HepG2 (cell line): ENCODE measurements around the gene SDR39U1. TPM values are rescaled to one million over a fixed set of nuclear protein-coding genes. Genes with fewer than 3 reads are reported as not detected.

ENCODE experiments used
- BATF2 ChIP-seq: sonication (generic); formaldehyde crosslinking; IDR thresholded peaks from 2 replicates; pipeline ENCODE4 v1.8.0; 2022; ENCODE audit warnings: mild to moderate bottlenecking, missing genetic modification reagents, moderate library complexity
- CHD4 ChIP-seq: fragments of 200-600 bp; sonication (generic); IDR thresholded peaks from 2 replicates; pipeline ENCODE4 v1.7.0; 2017; ENCODE audit warnings: mild to moderate bottlenecking, low read length, borderline replicate concordance
- GZF1 ChIP-seq: sonication (generic); formaldehyde crosslinking; IDR thresholded peaks from 2 replicates; pipeline ENCODE4 v1.5.1; 2020; ENCODE audit warnings: mild to moderate bottlenecking, missing genetic modification reagents
- HOXA7 ChIP-seq: sonication (generic); formaldehyde crosslinking; IDR thresholded peaks from 2 replicates; pipeline ENCODE4 v1.8.1; 2022; ENCODE audit warnings: mild to moderate bottlenecking, missing genetic modification reagents, moderate library complexity
- KDM1A ChIP-seq: IDR thresholded peaks from 2 replicates; pipeline ENCODE4 v1.6.1; 2016; ENCODE audit warnings: missing compliant biosample characterization
- MAFK ChIP-seq, 2 experiments: IDR thresholded peaks in 1 of 2; conservative IDR thresholded peaks in 1 of 2; 2 replicates each; pipeline ENCODE4 v1.6.1; 2011; ENCODE audit warnings: improper control_type of control experiment in 2 of 2, low read length in 2 of 2
- MYC ChIP-seq: sonication (generic); formaldehyde crosslinking; IDR thresholded peaks from 2 replicates; pipeline ENCODE4 v1.9.0; 2021; ENCODE audit warnings: missing genetic modification reagents, borderline replicate concordance
- NFKB2 ChIP-seq: sonication (generic); formaldehyde crosslinking; IDR thresholded peaks from 2 replicates; pipeline ENCODE4 v1.4.0; 2020; ENCODE audit warnings: missing genetic modification reagents, borderline replicate concordance
- PHF8 ChIP-seq: sonication (generic); formaldehyde crosslinking; IDR thresholded peaks from 2 replicates; pipeline ENCODE4 v1.5.0; 2020; ENCODE audit warnings: missing genetic modification reagents
- POGZ ChIP-seq: sonication (generic); formaldehyde crosslinking; IDR thresholded peaks from 2 replicates; pipeline ENCODE4 v1.4.0; 2020; ENCODE audit warnings: mild to moderate bottlenecking, missing genetic modification reagents
- TBX2 ChIP-seq: sonication (generic); formaldehyde crosslinking; IDR thresholded peaks from 2 replicates; pipeline ENCODE4 v1.5.0; 2020; ENCODE audit warnings: missing genetic modification reagents, mild to moderate bottlenecking, borderline replicate concordance
- TGIF2 ChIP-seq: IDR thresholded peaks from 2 replicates; pipeline ENCODE4 v1.6.1; 2016; ENCODE audit warnings: control low read depth, missing compliant biosample characterization
- TIGD3 ChIP-seq: sonication (generic); formaldehyde crosslinking; IDR thresholded peaks from 2 replicates; pipeline ENCODE4 v1.5.1; 2020; ENCODE audit warnings: mild to moderate bottlenecking, missing genetic modification reagents, borderline replicate concordance
- ZBTB4 ChIP-seq: sonication (generic); formaldehyde crosslinking; IDR thresholded peaks from 2 replicates; pipeline ENCODE4 v1.4.0; 2020; ENCODE audit warnings: missing genetic modification reagents, mild to moderate bottlenecking, borderline replicate concordance
- ZMAT5 ChIP-seq: sonication (generic); formaldehyde crosslinking; IDR thresholded peaks from 2 replicates; pipeline ENCODE4 v1.5.0; 2020; ENCODE audit warnings: mild to moderate bottlenecking, low read depth, missing genetic modification reagents, borderline replicate concordance
- ZNF143 ChIP-seq: sonication (generic); formaldehyde crosslinking; IDR thresholded peaks from 2 replicates; pipeline ENCODE4 v1.4.0; 2020; ENCODE audit warnings: missing genetic modification reagents
- ZNF414 ChIP-seq: sonication (generic); formaldehyde crosslinking; IDR thresholded peaks from 2 replicates; pipeline ENCODE4 v1.5.0; 2020; ENCODE audit warnings: missing genetic modification reagents
- ZNF704 ChIP-seq: sonication (generic); formaldehyde crosslinking; IDR thresholded peaks from 2 replicates; pipeline ENCODE4 v1.8.1; 2023; ENCODE audit warnings: mild to moderate bottlenecking, inconsistent platforms, moderate library complexity, missing genetic modification reagents, borderline replicate concordance
- polyA plus RNA-seq, 8 experiments: library from polyadenylated mRNA; depleted of rRNA in 3 of 8; stranded (reverse) in 7 of 8; unstranded in 1 of 8; fragments of >200 nt; fragmentation: Illumina TruSeq in 4 of 8; extraction: Trizol in 4 of 8; gene quantifications; 2 replicates each; pipeline versions ENCODE4 v1.2.1 to v1.2.3, GENCODE V29; 2011 to 2016; ENCODE audit warnings: low read depth in 4 of 8, missing spikeins in 1 of 8, mixed read lengths in 1 of 8; ENCODE audit not compliant: insufficient read depth in 1 of 8
- total RNA-seq, 5 experiments: library from RNA; depleted of rRNA; stranded (reverse); fragments of >200 nt; fragmentation: Illumina TruSeq; extraction: Trizol; gene quantifications; 2 replicates each; pipeline ENCODE4 v1.2.3, GENCODE V29; 2016; ENCODE audit warnings: low read depth in 1 of 5

Gene SDR39U1
- total and polyA plus RNA-seq, 2 of the 13 experiments (the other 11 are each of a cell fraction or from before 2014, with no cell fraction given), result 34.4 to 129 TPM

GRCh38 chr14:24430682-24431568 is 11.7 kb downstream of the SDR39U1 start (continued):
- peak; percentile 52 for TF ChIP-seq MYC
- peak; percentile 19; the same call in 1 of the 2 replicates for TF ChIP-seq ZNF414 (CRISPR knock-in tag)
- TF ChIP-seq GZF1, result peak; percentile 76; the same call in 1 of the 2 replicates
- TF ChIP-seq ZNF704 (CRISPR knock-in tag), result peak; percentile 76; the same call in 1 of the 2 replicates
- TF ChIP-seq NFKB2 (CRISPR knock-in tag), result peak; percentile 85; the same call in 1 of the 2 replicates
- 0 out of 2 replicates have a peak, but pooled peaks have one; percentile 36 for TF ChIP-seq TBX2
- 0 out of 2 replicates have a peak, but pooled peaks have one; percentile 51 for TF ChIP-seq TGIF2 (CRISPR knock-in tag)
- TF ChIP-seq PHF8 (CRISPR knock-in tag), result no peak
- peak; percentile 95; the same call in 1 of the 2 replicates for TF ChIP-seq TIGD3 (CRISPR knock-in tag)
- TF ChIP-seq KDM1A, result peak; percentile 40; the same call in 1 of the 2 replicates
- no peak for TF ChIP-seq HOXA7
- TF ChIP-seq ZNF143, result no peak; the same call in 1 of the 2 replicates
- TF ChIP-seq BATF2 (CRISPR knock-in tag), result 0 out of 2 replicates have a peak, but pooled peaks have one; percentile 25
- TF ChIP-seq MAFK (conservative IDR thresholded peaks at IDR 0.05 in 1 of 2, IDR thresholded peaks at IDR 0.05 in 1 of 2; ENCODE audit: low read length in 2 of 2), result no peak
- peak; percentile 75; the same call in 1 of the 2 replicates for TF ChIP-seq CHD4
- TF ChIP-seq POGZ (CRISPR knock-in tag), result no peak
- TF ChIP-seq ZBTB4 (CRISPR knock-in tag), result peak; percentile 42; the same call in 1 of the 2 replicates
- no peak for TF ChIP-seq ZMAT5 (CRISPR knock-in tag)
